Neuronal stem cell (in vitro differentiated cells): ENCODE results near the gene NOL11.
"Not testable (repeated sequence)": the region's sequence is repeated elsewhere in the genome, so short reads cannot be mapped to it uniquely, and the experiment has no call there.

Source experiments
- DNase-seq: peaks from one replicate; pipeline ENCODE4 v3.0.0-alpha.2; 2013; ENCODE audit warnings: low spot score
- H2AFZ ChIP-seq: one replicate; pipeline ENCODE4 v1.6.1; 2013; ENCODE audit warnings: mild to moderate bottlenecking, low read length, inconsistent platforms
- H2AK5ac ChIP-seq: 2 replicates; pipeline ENCODE4 v1.6.1; 2013; ENCODE audit warnings: low read depth, mild to moderate bottlenecking, inconsistent platforms, low read length, moderate library complexity, mixed read lengths
- H2BK120ac ChIP-seq: 2 replicates; pipeline ENCODE4 v1.6.1; 2013; ENCODE audit warnings: low read depth, mild to moderate bottlenecking, inconsistent platforms, low read length, moderate library complexity, mixed read lengths
- H2BK12ac ChIP-seq: one replicate; pipeline ENCODE4 v1.6.1; 2013; ENCODE audit warnings: low read length, inconsistent platforms
- H2BK15ac ChIP-seq: 2 replicates; pipeline ENCODE4 v1.6.1; 2013; ENCODE audit warnings: mild to moderate bottlenecking, low read length, inconsistent platforms, mixed read lengths
- H2BK5ac ChIP-seq: one replicate; pipeline ENCODE4 v1.6.1; 2013; ENCODE audit warnings: inconsistent platforms, mild to moderate bottlenecking, low read length, moderate library complexity
- H3K14ac ChIP-seq: one replicate; pipeline ENCODE4 v1.6.1; 2013; ENCODE audit warnings: low read length, inconsistent platforms
- H3K18ac ChIP-seq: 2 replicates; pipeline ENCODE4 v1.6.1; 2013; ENCODE audit warnings: low read length, inconsistent platforms
- H3K23ac ChIP-seq: 2 replicates; pipeline ENCODE4 v1.6.1; 2013; ENCODE audit warnings: low read depth, mild to moderate bottlenecking, mixed read lengths, low read length, inconsistent platforms; ENCODE audit not compliant: poor library complexity
- H3K27ac ChIP-seq: replicated peaks from 3 replicates; pipeline ENCODE4 v1.5.1; 2013; ENCODE audit warnings: low read length, inconsistent platforms
- H3K27me3 ChIP-seq, 3 experiments: 2 replicates each; pipeline ENCODE4 v1.6.1; 2013; ENCODE audit warnings: low read length in 3 of 3, mild to moderate bottlenecking in 2 of 3, inconsistent platforms in 1 of 3, low read depth in 1 of 3, mixed read lengths in 1 of 3, moderate library complexity in 1 of 3; ENCODE audit not compliant: control insufficient read depth in 3 of 3, insufficient read depth in 3 of 3
- H3K36me3 ChIP-seq, 2 donors: replicated peaks in 1 of 2; 2 replicates each; pipeline ENCODE4 v1.6.1; 2013; ENCODE audit warnings: low read length in 2 of 2; ENCODE audit not compliant: control insufficient read depth in 2 of 2, insufficient read depth in 2 of 2
- H3K4ac ChIP-seq: 2 replicates; pipeline ENCODE4 v1.6.1; 2013; ENCODE audit warnings: inconsistent platforms, mild to moderate bottlenecking, low read length, moderate library complexity
- H3K4me1 ChIP-seq, 2 donors: 1 replicate in 1 of 2; 2 replicates in 1 of 2; pipeline ENCODE4 v1.6.1; 2013; ENCODE audit warnings: low read length in 2 of 2, low read depth in 1 of 2; ENCODE audit not compliant: control insufficient read depth in 2 of 2, insufficient read depth in 1 of 2
- H3K4me2 ChIP-seq: one replicate; pipeline ENCODE4 v1.6.1; 2013; ENCODE audit warnings: mild to moderate bottlenecking, low read length, inconsistent platforms; ENCODE audit not compliant: insufficient read depth, poor library complexity, severe bottlenecking
- H3K4me3 ChIP-seq, 2 donors: 2 replicates each; pipeline ENCODE4 v1.5.1; 2013; ENCODE audit warnings: low read length in 2 of 2, mild to moderate bottlenecking in 2 of 2, inconsistent platforms in 1 of 2, moderate library complexity in 1 of 2
- H3K79me1 ChIP-seq: one replicate; pipeline ENCODE4 v1.6.1; 2013; ENCODE audit warnings: low read depth, mild to moderate bottlenecking, inconsistent platforms, low read length, moderate library complexity
- H3K9ac ChIP-seq: one replicate; pipeline ENCODE4 v1.6.1; 2013; ENCODE audit warnings: mild to moderate bottlenecking, low read depth, low read length, inconsistent platforms; ENCODE audit not compliant: poor library complexity
- H3K9me3 ChIP-seq, 2 donors: replicated peaks in 1 of 2; 2 replicates each; pipeline versions ENCODE3 to v1.6.1; 2013; ENCODE audit warnings: low read length in 2 of 2, mild to moderate bottlenecking in 2 of 2, inconsistent platforms in 1 of 2, low read depth in 1 of 2, mixed read lengths in 1 of 2, moderate library complexity in 1 of 2; ENCODE audit not compliant: control insufficient read depth in 2 of 2, insufficient read depth in 1 of 2
- H4K8ac ChIP-seq: one replicate; pipeline ENCODE4 v1.6.1; 2013; ENCODE audit warnings: low read depth, mild to moderate bottlenecking, inconsistent platforms, low read length, moderate library complexity
- H4K91ac ChIP-seq: one replicate; pipeline ENCODE4 v1.6.1; 2013; ENCODE audit warnings: low read length, low read depth, mild to moderate bottlenecking, inconsistent platforms; ENCODE audit not compliant: poor library complexity
- WGBS, 2 donors: extraction: QIAGEN DNeasy Blood & Tissue Kit; methylation state at CpG; one replicate each; pipeline ENCODE4 v1.1.7; 2013; ENCODE audit warnings: missing lambda C conversion rate in 2 of 2, mixed read lengths in 1 of 2; ENCODE audit not compliant: insufficient read length in 2 of 2, insufficient replicate concordance in 1 of 2; ENCODE audit errors: extremely low coverage in 2 of 2; 5-methylcytosine and 5-hydroxymethylcytosine counted together

Gene NOL11

GRCh38 chr17:67696853-67697498 lies 20.8 kb upstream of the NOL11 start:
- Histone ChIP-seq H3K18ac (no peak overlapping the region), H2BK15ac (no peak overlapping the region), H2BK5ac (no peak overlapping the region), H3K9ac (no peak overlapping the region), H3K27me3 (no peaks in the 10 kb centered on the region), H3K79me1 (no peaks in the 10 kb centered on the region), H3K4me2 (no peak overlapping the region), H4K91ac (no peak overlapping the region), H3K4ac (no peak overlapping the region), H3K4me1 (no peaks in the 10 kb centered on the region), H3K27ac (no peak overlapping the region), H2BK120ac (no peak overlapping the region), H4K8ac (no peak overlapping the region), H3K4me3 (no peak overlapping the region), H3K36me3 (peaks cover 0 to 2% of the 10 kb centered on the region in 2 donors), H3K14ac (no peak overlapping the region), H3K23ac (no peak overlapping the region), H3K9me3 (no peaks in the 10 kb centered on the region), H2AFZ (no peak overlapping the region), H2AK5ac (no peak overlapping the region), H2BK12ac (no peak overlapping the region)
- no CpG with 5 or more reads among the region's 4 CpGs for WGBS, 2 donors
- no peak for DNase-seq

- Histone ChIP-seq H2BK15ac (no peak overlapping the region), H3K79me1 (no peaks in the 10 kb centered on the region), H3K9ac (no peak overlapping the region), H3K14ac (no peak overlapping the region), H3K4me2 (no peak overlapping the region), H3K23ac (no peak overlapping the region), H3K27ac (no peak overlapping the region), H3K18ac (no peak overlapping the region), H2AFZ (peak overlapping the region; percentile 0), H4K8ac (no peak overlapping the region), H3K4ac (no peak overlapping the region), H3K9me3 (no peaks in the 10 kb centered on the region), H2BK12ac (no peak overlapping the region), H3K4me1 (no peaks in the 10 kb centered on the region), H2BK5ac (no peak overlapping the region), H2AK5ac (no peak overlapping the region), H3K27me3 (no peaks in the 10 kb centered on the region), H3K4me3 (no peak overlapping the region), H3K36me3 (no peaks in the 10 kb centered on the region), H2BK120ac (no peak overlapping the region), H4K91ac (no peak overlapping the region)
- DNase-seq = no peak
- WGBS, 2 donors = no CpG with 5 or more reads among the region's 5 CpGs
These were observed 17.6 kb upstream of the NOL11 start for GRCh38 chr17:67700037-67700724.

- Histone ChIP-seq H4K91ac (no peak overlapping the region), H3K23ac (no peak overlapping the region), H3K18ac (no peak overlapping the region), H3K4me2 (no peak overlapping the region), H3K9ac (no peak overlapping the region), H2BK15ac (no peak overlapping the region), H3K79me1 (no peaks in the 10 kb centered on the region), H3K27me3 (no peaks in the 10 kb centered on the region), H2AK5ac (no peak overlapping the region), H2BK120ac (no peak overlapping the region), H2AFZ (no peak overlapping the region), H3K9me3 (no peaks in the 10 kb centered on the region), H2BK5ac (no peak overlapping the region), H3K27ac (no peak overlapping the region), H4K8ac (no peak overlapping the region), H3K4ac (no peak overlapping the region), H3K14ac (no peak overlapping the region), H3K4me3 (no peak overlapping the region), H3K4me1 (no peaks in the 10 kb centered on the region), H2BK12ac (no peak overlapping the region), H3K36me3 (no peaks in the 10 kb centered on the region)
- no CpG with 5 or more reads among the region's 1 CpG for WGBS, 2 donors
- DNase-seq = no peak
These were observed 17.0 kb upstream of the NOL11 start for GRCh38 chr17:67700725-67701119.

GRCh38 chr17:67702861-67703260 lies 14.9 kb upstream of the NOL11 start:
- H3K9ac ChIP-seq, H3K4me3 ChIP-seq, H3K36me3 ChIP-seq, H4K91ac ChIP-seq, H3K4ac ChIP-seq, H2AFZ ChIP-seq, H2BK5ac ChIP-seq, H3K18ac ChIP-seq, H2BK15ac ChIP-seq, H3K79me1 ChIP-seq, H3K4me1 ChIP-seq, H3K4me2 ChIP-seq, H2BK120ac ChIP-seq, H3K14ac ChIP-seq, H4K8ac ChIP-seq, H2BK12ac ChIP-seq, H3K27ac ChIP-seq, H2AK5ac ChIP-seq, H3K9me3 ChIP-seq, H3K27me3 ChIP-seq, H3K23ac ChIP-seq, DNase-seq: not testable (repeated sequence)
- WGBS, 2 donors = no CpG with 5 or more reads among the region's 8 CpGs
